ENCODE results near the gene HIF1A.
"Not testable (repeated sequence)": the region's sequence is repeated elsewhere in the genome, so short reads cannot be mapped to it uniquely, and the experiment has no call there.

The HIF1A gene

GRCh38 chr14:61673305-61673704 is 22.0 kb upstream of the HIF1A start:
- DNase-seq (ENCODE audit: low spot score): no peak

GRCh38 chr14:61675291-61675690 is 20.0 kb upstream of the HIF1A start:
- DNase-seq (ENCODE audit: low spot score): no peak

GRCh38 chr14:61677479-61677878 is 17.8 kb upstream of the HIF1A start:
- no peak for DNase-seq (ENCODE audit: low spot score)

- DNase-seq (ENCODE audit: low spot score): no peak
These were observed 16.3 kb upstream of the HIF1A start for GRCh38 chr14:61678975-61679374.

GRCh38 chr14:61681413-61681812 is 13.9 kb upstream of the HIF1A start:
- no peak for DNase-seq (ENCODE audit: low spot score)

GRCh38 chr14:61683108-61683507 is 12.2 kb upstream of the HIF1A start:
- DNase-seq (ENCODE audit: low spot score): no peak

GRCh38 chr14:61690039-61690438 is 5.3 kb upstream of the HIF1A start:
- no peak for DNase-seq (ENCODE audit: low spot score)

- DNase-seq (ENCODE audit: low spot score): no peak
These were observed 4.3 kb upstream of the HIF1A start for GRCh38 chr14:61690982-61691381.

GRCh38 chr14:61691495-61691894 is 3.8 kb upstream of the HIF1A start:
- no peak for DNase-seq (ENCODE audit: low spot score)

- no peak for DNase-seq (ENCODE audit: low spot score)
These were observed 1.3 kb upstream of the HIF1A start for GRCh38 chr14:61694039-61694438.

GRCh38 chr14:61695695-61696527 is 598 bp downstream of the HIF1A start:
- peak; percentile 22 for DNase-seq (ENCODE audit: low spot score)

- no peak for DNase-seq (ENCODE audit: low spot score)
These were observed 1.5 kb downstream of the HIF1A start for GRCh38 chr14:61696753-61697318.

- DNase-seq (ENCODE audit: low spot score): no peak
These were observed 3.1 kb downstream of the HIF1A start for GRCh38 chr14:61698206-61698980.

GRCh38 chr14:61699027-61699426 is 3.7 kb downstream of the HIF1A start:
- no peak for DNase-seq (ENCODE audit: low spot score)

GRCh38 chr14:61700104-61700886 is 5.0 kb downstream of the HIF1A start:
- no peak for DNase-seq (ENCODE audit: low spot score)

- DNase-seq (ENCODE audit: low spot score): no peak
These were observed 6.6 kb downstream of the HIF1A start for GRCh38 chr14:61701946-61702345.

- DNase-seq (ENCODE audit: low spot score): no peak
These were observed 8.2 kb downstream of the HIF1A start for GRCh38 chr14:61703342-61704129.

GRCh38 chr14:61704554-61704953 is 9.2 kb downstream of the HIF1A start:
- DNase-seq (ENCODE audit: low spot score): no peak

GRCh38 chr14:61705017-61705416 is 9.7 kb downstream of the HIF1A start:
- no peak for DNase-seq (ENCODE audit: low spot score)

GRCh38 chr14:61706096-61706690 is 10.9 kb downstream of the HIF1A start:
- no peak for DNase-seq (ENCODE audit: low spot score)

GRCh38 chr14:61707774-61708173 is 12.5 kb downstream of the HIF1A start:
- not testable (repeated sequence) for DNase-seq (ENCODE audit: low spot score)
